HG02943 (cell line): ENCODE data around the gene RELL1.

Source experiments
- ATAC-seq: cut with Tn5 transposase; IDR thresholded peaks from one replicate; pipeline ENCODE4 v1.9.1; 2021; ENCODE audit warnings: mild to moderate bottlenecking, low read depth, moderate library complexity; ENCODE audit not compliant: unreplicated experiment

The RELL1 gene

DNA sequence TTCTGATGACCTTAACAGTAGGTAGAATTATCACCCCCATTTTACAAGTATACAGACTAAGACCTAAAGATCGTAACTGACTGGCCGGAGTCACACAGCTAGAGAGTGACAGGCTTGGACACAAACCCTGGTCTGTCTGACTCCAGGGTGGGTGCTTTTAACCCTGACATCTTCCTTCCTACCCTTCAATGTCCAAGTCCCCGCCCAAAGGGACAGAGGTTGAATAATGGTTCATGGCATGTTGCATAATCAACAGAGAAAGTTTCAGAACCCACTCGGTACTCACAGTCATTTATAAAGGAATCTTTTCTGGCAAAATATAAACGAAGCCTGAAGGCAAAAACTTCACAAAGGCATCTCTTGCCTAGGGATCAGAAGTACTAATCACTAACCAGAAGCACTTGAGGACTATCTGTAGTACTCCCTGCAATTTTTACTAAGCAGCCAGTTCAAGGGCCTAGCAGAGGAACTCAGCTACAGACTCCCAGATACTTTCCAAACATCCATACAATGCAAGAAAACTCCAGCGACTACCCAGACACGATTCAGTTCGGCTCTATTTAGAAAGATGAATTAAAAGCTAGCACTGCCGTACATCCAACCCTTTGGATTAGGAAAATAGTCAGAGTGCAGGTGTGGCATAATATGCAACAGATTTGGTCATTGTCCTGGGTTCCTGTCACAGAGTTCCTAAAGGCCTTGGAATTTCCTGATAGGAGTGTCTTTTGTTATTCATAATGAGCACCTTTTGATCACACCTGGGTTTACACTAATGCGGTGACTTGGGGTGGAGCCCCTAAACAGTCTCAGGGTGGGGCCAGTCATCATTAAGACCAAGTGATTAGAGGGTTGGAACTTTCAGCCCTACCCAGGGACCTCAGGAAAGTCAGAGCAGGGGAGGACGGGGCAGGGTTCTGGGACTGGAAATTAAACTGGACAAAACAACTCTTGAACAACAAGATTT lies 44.0 kb downstream of the RELL1 start:
- no peak for ATAC-seq

DNA sequence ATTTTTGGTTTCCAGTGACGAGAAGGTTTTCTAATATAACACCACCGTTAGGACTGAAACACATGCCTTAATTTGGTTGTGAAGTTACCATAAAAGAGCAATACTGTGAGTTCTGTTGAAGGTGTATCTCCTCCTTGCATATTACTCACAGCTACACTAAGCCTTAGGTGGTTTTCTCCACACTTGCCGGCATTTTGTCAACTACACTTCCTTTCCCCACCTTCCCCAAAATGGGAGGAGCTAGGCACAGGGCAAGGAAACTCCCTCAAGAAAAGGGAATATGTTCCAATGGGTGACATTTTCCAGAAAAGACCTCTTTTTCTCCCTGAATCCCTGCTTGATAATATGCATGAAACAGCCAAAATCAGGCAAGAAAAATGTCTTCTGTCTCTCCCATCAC lies 44.8 kb downstream of the RELL1 start:
- no peak for ATAC-seq

DNA sequence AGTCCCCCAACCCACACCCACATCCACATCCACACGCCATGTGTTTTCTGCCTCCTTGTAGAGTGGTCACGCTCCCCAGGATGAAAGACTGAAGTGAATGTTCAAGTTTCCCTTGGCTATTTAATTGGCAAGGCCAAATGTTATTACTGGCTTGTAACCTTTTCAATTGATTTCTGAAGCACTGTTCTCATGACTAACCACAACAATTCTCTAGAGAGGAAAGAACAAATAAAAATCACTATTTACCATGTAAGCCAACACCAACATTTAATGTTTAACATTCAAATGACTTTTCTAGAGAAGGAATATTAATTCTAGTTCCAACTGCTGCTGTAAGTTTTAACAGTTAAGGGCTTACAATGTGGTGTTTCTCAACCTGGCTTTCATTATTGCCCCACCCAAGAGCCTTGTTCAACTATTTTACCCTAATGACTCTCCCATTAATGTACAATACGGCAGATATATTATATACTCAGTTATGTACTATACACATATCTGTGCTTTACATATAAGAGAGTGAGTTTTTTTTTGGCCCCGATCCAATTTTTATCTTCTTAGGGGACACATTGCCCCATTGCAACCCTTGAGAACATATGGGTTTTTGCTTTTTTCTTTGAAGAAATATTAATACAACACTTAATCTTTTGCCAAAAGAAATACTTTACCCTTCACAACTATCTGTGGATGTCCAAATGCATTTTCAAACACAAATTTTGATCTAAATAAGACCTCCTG lies 46.5 kb downstream of the RELL1 start:
- ATAC-seq, result no peak

DNA sequence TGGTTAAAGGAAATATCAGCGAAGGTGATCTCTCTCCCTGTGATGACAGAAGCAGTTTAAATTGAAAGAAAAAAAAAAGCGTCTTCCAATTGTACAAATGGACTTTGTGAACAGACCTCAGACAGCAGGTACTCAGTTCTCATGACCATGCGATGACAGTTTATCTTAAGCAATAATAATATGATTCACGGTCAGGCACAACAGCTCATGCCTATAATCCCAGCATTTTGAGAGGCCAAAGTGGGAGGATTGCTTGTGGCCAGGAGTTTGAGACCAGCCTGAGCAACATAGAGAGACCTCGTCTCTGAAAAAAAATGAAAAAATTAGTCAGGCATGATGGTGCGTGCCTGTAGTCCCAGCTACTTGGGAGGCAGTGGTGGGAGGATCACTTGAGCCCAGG lies 51.0 kb downstream of the RELL1 start:
- ATAC-seq, result no peak

DNA sequence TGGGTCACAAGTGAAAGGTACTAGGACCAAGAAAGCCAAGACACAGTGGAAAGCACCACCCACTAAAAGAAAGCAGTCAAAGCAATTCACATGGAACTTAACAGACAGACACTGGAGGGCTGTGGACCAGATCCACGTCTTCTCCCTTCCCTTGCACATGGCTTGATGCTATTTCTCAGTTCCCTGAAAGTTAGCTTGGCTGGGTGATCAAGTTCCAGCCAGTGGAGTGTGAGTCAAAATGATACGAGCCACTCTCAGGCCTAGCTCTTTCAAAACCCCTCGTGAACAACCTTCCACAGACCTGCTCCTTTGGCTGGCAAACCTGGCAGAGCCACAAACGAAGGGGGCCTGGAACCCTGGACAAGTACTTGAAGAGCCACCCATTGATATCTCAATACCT lies 52.0 kb downstream of the RELL1 start:
- no peak for ATAC-seq

DNA sequence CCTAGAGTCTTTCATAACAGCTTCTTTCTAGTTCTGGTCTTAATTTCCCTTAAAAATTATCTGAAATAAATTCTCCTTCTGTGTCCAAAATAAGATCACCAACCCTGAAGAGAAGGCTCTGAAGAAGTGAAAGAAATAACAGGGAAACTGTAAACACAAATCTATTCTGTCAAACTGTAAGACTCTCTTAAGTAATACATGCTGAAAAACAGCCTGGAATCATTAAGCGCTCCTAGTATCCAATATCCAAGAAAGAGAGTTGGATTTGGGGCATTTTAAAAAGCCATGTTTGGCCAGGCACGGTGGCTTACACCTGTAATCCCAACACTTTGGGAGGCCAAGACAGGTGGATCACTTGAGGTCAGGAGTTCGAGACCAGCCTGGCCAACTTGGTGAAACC lies 53.3 kb downstream of the RELL1 start:
- no peak for ATAC-seq

GRCh38 chr4:37631551-37631950 lies 54.6 kb downstream of the RELL1 start:
- no peak for ATAC-seq

DNA sequence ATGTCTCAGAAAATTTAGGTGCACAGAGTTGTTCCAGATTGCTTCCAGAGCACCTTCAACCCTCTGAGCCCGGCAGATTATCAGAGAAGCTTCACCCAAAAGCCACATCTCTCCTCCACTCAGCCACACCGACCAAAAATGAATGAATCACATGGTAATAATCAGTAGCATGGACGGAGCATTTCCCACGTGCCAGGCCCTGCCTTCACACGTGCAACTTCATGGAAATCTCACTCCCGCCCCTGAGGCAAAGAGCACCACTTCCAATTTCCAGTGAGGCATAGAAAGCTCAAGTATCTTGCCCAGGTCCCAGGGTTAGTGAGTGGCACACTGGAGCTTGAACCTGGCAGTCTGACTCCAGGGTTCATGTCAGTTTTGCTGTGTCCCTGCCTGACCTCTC lies 56.5 kb downstream of the RELL1 start:
- ATAC-seq, result no peak

- ATAC-seq, result no peak
These were observed 57.1 kb downstream of the RELL1 start for GRCh38 chr4:37628977-37629609.

DNA sequence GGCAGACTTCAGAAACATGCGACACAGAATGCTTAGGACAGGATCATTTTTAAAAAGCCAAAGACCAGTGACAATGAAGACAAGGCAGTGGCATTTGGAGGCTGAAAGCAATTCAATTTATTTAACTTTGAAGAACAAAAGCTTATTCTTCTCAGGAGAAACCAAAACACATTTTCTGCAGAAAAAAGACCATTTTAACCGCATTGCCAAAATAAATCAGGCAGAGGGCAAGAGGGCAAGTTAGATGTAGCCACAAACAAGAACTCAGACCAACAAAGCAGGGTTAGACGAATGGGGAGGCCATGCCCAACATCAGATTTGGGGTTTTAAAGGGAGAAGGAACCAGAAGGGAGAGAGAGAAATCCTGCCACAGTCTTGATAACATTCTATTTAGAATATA lies 58.9 kb downstream of the RELL1 start:
- no peak for ATAC-seq

DNA sequence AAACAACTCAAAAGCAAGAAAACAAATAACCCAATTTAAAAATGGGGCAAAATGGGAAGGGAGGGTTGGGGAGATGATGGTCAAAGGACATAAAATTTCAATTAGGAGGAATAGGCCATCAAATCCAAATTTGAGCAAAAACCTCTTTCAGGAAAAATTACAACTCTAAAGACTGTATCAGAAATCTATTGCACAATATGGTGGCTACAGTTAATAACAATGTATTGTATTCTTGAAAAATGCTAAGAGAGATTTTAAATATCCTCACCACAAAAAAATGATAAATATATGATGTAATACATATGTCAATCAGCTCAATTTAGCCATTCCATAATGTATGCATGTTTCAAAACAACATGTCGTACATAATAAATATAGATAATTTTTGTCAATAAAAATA lies 60.7 kb downstream of the RELL1 start:
- no peak for ATAC-seq

- no peak for ATAC-seq
These were observed 62.2 kb downstream of the RELL1 start for GRCh38 chr4:37623940-37624339.

DNA sequence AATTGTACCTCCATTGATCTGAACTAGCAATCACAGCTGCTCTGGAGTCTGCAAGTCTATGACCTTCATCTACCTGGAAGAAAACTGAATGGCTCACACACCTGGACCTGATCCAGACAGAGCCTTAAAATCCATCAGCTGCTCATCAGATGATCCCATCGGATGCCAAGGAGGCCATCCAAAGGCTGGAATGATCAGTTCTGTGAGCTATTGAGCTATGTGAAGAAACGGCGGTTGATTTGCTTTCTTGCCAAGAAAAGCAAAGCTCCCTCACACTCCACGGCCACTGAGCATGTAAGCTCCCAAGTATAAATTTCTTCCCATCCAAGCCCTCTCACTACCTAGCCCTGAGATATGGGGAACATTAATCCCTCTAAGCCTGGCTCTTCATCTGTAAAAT lies 63.1 kb downstream of the RELL1 start:
- ATAC-seq, result no peak

DNA sequence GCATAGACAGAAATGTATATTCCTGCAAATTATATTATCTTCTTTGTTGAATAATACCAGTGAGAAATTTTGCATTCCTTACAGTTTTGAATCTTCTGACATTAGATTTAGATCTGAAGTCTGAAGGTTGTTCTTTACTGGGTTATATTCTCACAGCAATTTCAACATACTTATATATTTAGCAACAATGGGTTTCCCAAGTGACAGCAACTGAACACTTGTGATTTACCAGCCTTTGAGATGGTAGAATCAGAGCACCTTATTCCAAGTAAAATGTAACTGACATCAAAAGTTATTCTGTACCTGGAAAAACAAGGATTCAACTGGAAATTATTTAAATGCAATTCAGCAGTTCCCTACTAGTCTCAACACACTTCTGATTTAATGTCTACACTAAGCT lies 66.0 kb downstream of the RELL1 start:
- ATAC-seq, result no peak

DNA sequence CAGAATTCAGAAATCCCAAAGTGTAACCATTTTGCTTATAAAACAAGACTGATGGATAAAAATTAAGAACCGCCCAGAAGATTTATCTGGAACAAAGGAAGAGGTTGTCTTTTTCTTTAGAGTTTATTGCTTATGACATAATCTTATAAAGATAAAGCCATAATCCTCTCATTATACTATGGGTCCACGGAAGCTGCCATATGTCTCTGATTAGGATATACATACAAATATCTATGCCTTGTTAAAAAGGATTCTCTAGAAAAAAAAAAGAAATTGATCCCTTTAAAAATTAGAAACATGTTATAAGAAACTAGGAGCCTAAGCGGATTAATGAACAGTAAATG lies 70.5 kb downstream of the RELL1 start:
- ATAC-seq, result no peak

DNA sequence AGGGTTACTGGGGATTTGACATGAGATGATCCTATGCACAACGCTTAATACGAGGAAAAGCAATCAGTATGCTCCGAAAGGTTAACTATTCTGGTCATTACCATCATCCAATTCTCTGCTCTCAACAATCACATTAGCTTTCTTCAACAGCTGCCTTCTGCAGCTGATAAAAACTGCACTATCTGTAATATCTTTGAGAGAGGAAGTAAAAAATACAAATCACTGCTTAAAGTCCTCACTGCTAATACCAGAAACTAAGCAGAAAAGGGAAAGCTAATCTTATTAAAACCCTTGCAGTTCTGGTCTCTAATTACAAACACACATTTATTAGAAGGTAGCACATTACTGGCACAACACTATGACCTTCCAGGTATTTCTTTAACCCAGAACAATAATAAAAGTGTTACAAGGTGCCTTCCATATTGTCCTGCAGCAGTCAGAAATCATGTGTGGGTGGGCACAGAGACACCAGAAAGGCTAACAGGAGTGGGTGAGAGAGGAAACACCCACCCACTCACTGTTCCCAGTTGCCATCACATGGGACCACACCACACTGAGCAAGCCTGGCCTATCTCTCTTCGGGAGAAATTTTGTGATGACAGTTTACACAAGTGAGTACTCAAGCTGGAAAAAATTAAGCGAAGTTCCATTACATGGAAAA lies 71.0 kb downstream of the RELL1 start:
- ATAC-seq, result no peak

DNA sequence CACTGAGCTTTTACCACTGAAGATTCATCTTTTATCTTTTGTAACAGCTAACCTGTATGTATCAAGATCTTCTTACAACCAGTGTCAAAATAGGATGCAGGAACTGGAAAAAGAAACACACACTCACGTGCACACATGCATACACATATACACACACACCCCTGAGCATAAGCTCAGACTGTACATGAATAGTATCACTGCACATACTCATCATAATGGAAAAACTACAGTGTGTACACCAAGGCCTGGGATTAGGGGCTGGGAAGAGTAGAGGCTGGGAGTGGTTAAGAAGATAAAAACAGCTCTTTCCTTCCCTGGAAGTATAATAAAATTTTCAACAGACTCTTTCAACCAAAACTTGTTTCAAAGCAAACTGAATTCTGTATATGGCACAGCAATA lies 73.4 kb downstream of the RELL1 start:
- no peak for ATAC-seq

- ATAC-seq, result no peak
These were observed 76.5 kb downstream of the RELL1 start for GRCh38 chr4:37609626-37610025.

- no peak for ATAC-seq
These were observed 79.2 kb downstream of the RELL1 start for GRCh38 chr4:37607018-37607417.

GRCh38 chr4:37605843-37606565 lies 80.2 kb downstream of the RELL1 start:
- no peak for ATAC-seq
